Body of pancreas (tissue), 4 donors: ENCODE results near the gene CDO1.

ENCODE experiments used
- CTCF ChIP-seq, 7 experiments: fragments of 450-650 bp in 4 of 7; fragments of 200-600 bp in 3 of 7; sonication (generic) in 3 of 7; IDR thresholded peaks; one replicate each; pipeline ENCODE4 v1.5.1; 2016 to 2019; ENCODE audit warnings: antibody characterized with exemption in 7 of 7
- POLR2A ChIP-seq, 3 donors: fragments of 450-650 bp; IDR thresholded peaks; one replicate each; pipeline ENCODE4 v1.6.1; 2016; ENCODE audit warnings: antibody characterized with exemption in 3 of 3, mild to moderate bottlenecking in 2 of 3

GRCh38 chr5:115849258-115849798, 32.9 kb upstream of the CDO1 start:
- TF ChIP-seq CTCF (IDR thresholded peaks at IDR 0.05): no peak
- TF ChIP-seq POLR2A (IDR thresholded peaks at IDR 0.05): no peak
